Endothelial cell (in vitro differentiated cells): ENCODE measurements around the gene DVL1. TPM values are rescaled to one million over a fixed set of nuclear protein-coding genes. Genes with fewer than 3 reads are reported as not detected.

Source experiments
- DNase-seq: peaks from one replicate; pipeline ENCODE4 v3.0.0; 2021; ENCODE audit warnings: low spot score
- H3K27ac Mint-ChIP-seq: one replicate; pipeline ENCODE4 v1.8.0; 2021; ENCODE audit warnings: mixed read lengths, inconsistent platforms; ENCODE audit not compliant: unreplicated experiment
- H3K27me3 Mint-ChIP-seq: one replicate; pipeline ENCODE4 v1.8.0; 2021; ENCODE audit warnings: mild to moderate bottlenecking, moderate library complexity, mixed read lengths, inconsistent platforms; ENCODE audit not compliant: unreplicated experiment
- H3K36me3 Mint-ChIP-seq: one replicate; pipeline ENCODE4 v1.8.0; 2021; ENCODE audit warnings: mild to moderate bottlenecking, low read depth, mixed read lengths, inconsistent platforms; ENCODE audit not compliant: unreplicated experiment
- H3K4me1 Mint-ChIP-seq: one replicate; pipeline ENCODE4 v1.8.0; 2021; ENCODE audit warnings: mild to moderate bottlenecking, mixed read lengths, inconsistent platforms; ENCODE audit not compliant: unreplicated experiment
- H3K4me3 Mint-ChIP-seq: one replicate; pipeline ENCODE4 v1.8.0; 2021; ENCODE audit warnings: mild to moderate bottlenecking, mixed read lengths, inconsistent platforms; ENCODE audit not compliant: unreplicated experiment
- H3K9me3 Mint-ChIP-seq: one replicate; pipeline ENCODE4 v1.8.0; 2021; ENCODE audit warnings: mixed read lengths, inconsistent platforms; ENCODE audit not compliant: unreplicated experiment
- CTCF ChIP-seq: fragments of 200-600 bp; sonication (generic); IDR thresholded peaks from one replicate; pipeline ENCODE4 v1.5.0; 2021; ENCODE audit warnings: antibody characterized with exemption; ENCODE audit not compliant: unreplicated experiment
- total RNA-seq: library from RNA; stranded (reverse); fragmentation: NEBNext Ultra II Directional; extraction: Animal tissue kit (Norgen Biotek cat#: 25700); gene quantifications from one replicate; pipeline ENCODE4 v1.2.1, GENCODE V29; 2021; ENCODE audit not compliant: unreplicated experiment

DVL1 gene
- total RNA-seq, 1 donor from 2014 or later = 26.7 TPM

GRCh38 chr1:1359664-1360468, 10.6 kb upstream of the DVL1 start:
- DNase-seq = no peak
- H3K4me1 Mint-ChIP-seq = no peaks in the 10 kb centered on the region
- no peaks in the 10 kb centered on the region for H3K9me3 Mint-ChIP-seq
- no peak overlapping the region for H3K27ac Mint-ChIP-seq
- no peaks in the 10 kb centered on the region for H3K36me3 Mint-ChIP-seq
- no peak for TF ChIP-seq CTCF
- H3K4me3 Mint-ChIP-seq = no peak overlapping the region
- H3K27me3 Mint-ChIP-seq = peaks cover 16% of the 10 kb centered on the region

GRCh38 chr1:1359308-1359663, 10.1 kb upstream of the DVL1 start:
- Mint-ChIP-seq H3K4me1 (no peaks in the 10 kb centered on the region), H3K27ac (no peak overlapping the region), H3K36me3 (no peaks in the 10 kb centered on the region), H3K9me3 (no peaks in the 10 kb centered on the region), H3K27me3 (peaks cover 16% of the 10 kb centered on the region), H3K4me3 (no peak overlapping the region)
- DNase-seq = no peak
- TF ChIP-seq CTCF = no peak

- Mint-ChIP-seq H3K27me3 (peaks cover 22% of the 10 kb centered on the region), H3K4me1 (no peaks in the 10 kb centered on the region), H3K9me3 (no peaks in the 10 kb centered on the region), H3K4me3 (no peak within 1 kb of the TSS), H3K27ac (no peak within 1 kb of the TSS), H3K36me3 (no peaks in the 10 kb centered on the region)
- no peak for TF ChIP-seq CTCF
- DNase-seq = no peak
Observed at GRCh38 chr1:1358433-1359271, 9.4 kb upstream of the DVL1 start, which contains the start of gene MXRA8. MXRA8 (minus strand) TSS chr1:1358555; CDS start chr1:1358504, 51 bp downstream.

GRCh38 chr1:1357871-1358432, 8.7 kb upstream of the DVL1 start:
- Mint-ChIP-seq H3K4me3 (no peak overlapping the region), H3K27ac (no peak overlapping the region), H3K27me3 (peaks cover 24% of the 10 kb centered on the region), H3K36me3 (no peaks in the 10 kb centered on the region), H3K9me3 (no peaks in the 10 kb centered on the region), H3K4me1 (no peaks in the 10 kb centered on the region)
- no peak for TF ChIP-seq CTCF
- no peak for DNase-seq
